ENCODE data around the gene CFAP90. TPM values are rescaled to one million over a fixed set of nuclear protein-coding genes. Genes with fewer than 3 reads are reported as not detected.

CFAP90 gene
- total and polyA plus RNA-seq, 2 donors (not counting 3 experiments of a cell fraction or from before 2014, with no cell fraction given) = 0.07 TPM; not detected in 1

- no peak overlapping the region for H3K9ac ChIP-seq (replicated peaks; ENCODE audit: extremely low read depth, insufficient read depth, low read length)
- POLR2A ChIA-PET = no interaction called here
- dilution Hi-C loops (cut with MboI; ENCODE audit: extremely low pct_ligation_motif_present, low sequenced_read_pairs) = no loop called here
- no peaks in the 10 kb centered on the region for H3K4me1 ChIP-seq (ENCODE audit: control insufficient read depth, extremely low read depth, insufficient read depth, low read length)
- no TSS peak for BruUV-seq (replicated peaks)
- no peaks in the 10 kb centered on the region for H4K20me1 ChIP-seq (replicated peaks; ENCODE audit: control insufficient read depth, extremely low read depth, insufficient read depth, low read length)
- H3K9me3 ChIP-seq (replicated peaks; ENCODE audit: control insufficient read depth, insufficient read depth, low read length) = no peaks in the 10 kb centered on the region
- H3K9me1 ChIP-seq (replicated peaks; ENCODE audit: control insufficient read depth, extremely low read depth, insufficient read depth, low read length) = no peaks in the 10 kb centered on the region
- no peak for FAIRE-seq
- no peak for TF ChIP-seq EZH2 (IDR thresholded peaks at IDR 0.05; ENCODE audit: borderline replicate concordance, low read depth, low read length, severe bottlenecking)
- TF ChIP-seq MAX (IDR thresholded peaks at IDR 0.05; ENCODE audit: insufficient read depth, insufficient read length) = no peak
- TF ChIP-seq MYC (IDR thresholded peaks at IDR 0.05; ENCODE audit: low read depth, low read length) = no peak
- TF ChIP-seq GATA2 (IDR thresholded peaks at IDR 0.05; ENCODE audit: insufficient read depth, insufficient read length, low read depth, low read length) = no peak
- TF ChIP-seq POLR2A (IDR thresholded peaks at IDR 0.05; ENCODE audit: low read depth, low read length) = no peak
- TF ChIP-seq JUN (IDR thresholded peaks at IDR 0.05; ENCODE audit: borderline replicate concordance, insufficient read depth, insufficient read length, low read depth) = no peak
- TF ChIP-seq POLR2AphosphoS5 (IDR thresholded peaks at IDR 0.05; ENCODE audit: insufficient read depth, low read depth, low read length) = no peak
- no peak for TF ChIP-seq CTCF (IDR thresholded peaks at IDR 0.05; ENCODE audit: extremely low read depth in 1 of 2, insufficient read depth in 1 of 2, low read depth in 1 of 2, low read length in 2 of 2)
- TF ChIP-seq FOS (IDR thresholded peaks at IDR 0.05; ENCODE audit: borderline replicate concordance, insufficient read depth, low read length) = no peak
- H3K79me2 ChIP-seq (ENCODE audit: control insufficient read depth, insufficient read depth, low read length) = peaks cover 25% of the 10 kb centered on the region
- intact Hi-C loops (cut with micrococcal nuclease) = no loop called here
- H3K36me3 ChIP-seq (ENCODE audit: control insufficient read depth in 2 of 2, extremely low read depth in 1 of 2, insufficient read depth in 2 of 2, low read length in 2 of 2) = peaks cover 15 to 16% of the 10 kb centered on the region in 2 experiments
- CTCF ChIA-PET = interaction anchor here (1.4 to 2.3 kb wide), 3 partner anchors 10 to 20 kb away, joined by 3 to 16 read pairs (median 7); no protein-coding TSS in a partner anchor
- H2AFZ ChIP-seq (ENCODE audit: low read depth, low read length) = no peak overlapping the region
- no peak overlapping the region for H3K27ac ChIP-seq (ENCODE audit: insufficient read depth, low read depth, low read length)
- no peaks in the 10 kb centered on the region for H3K27me3 ChIP-seq (ENCODE audit: control insufficient read depth in 2 of 2, insufficient read depth in 2 of 2, low read length in 2 of 2)
- no peak for DNase-seq (ENCODE audit: low read depth, low spot score)
- H3K4me2 ChIP-seq (ENCODE audit: insufficient read depth, low read length) = no peak overlapping the region
- no peak overlapping the region for H3K4me3 ChIP-seq (replicated peaks in 1 of 3; ENCODE audit: insufficient read depth in 1 of 3, low read depth in 1 of 3, low read length in 3 of 3)
These were observed 25.9 kb upstream of the CFAP90 start for GRCh38 chr5:7876867-7877266.

Measured in endothelial cell of umbilical vein (primary cell).